ENCODE results near the gene MARCKSL1. TPM values are rescaled to one million over a fixed set of nuclear protein-coding genes. Genes with fewer than 3 reads are reported as not detected.
A peak's percentile ranks its signal among the peaks of the same experiment; 100 is the strongest.

Gene MARCKSL1
- total and polyA plus RNA-seq, 2 experiments from 2014 or later: 16.6 to 22.1 TPM

DNA sequence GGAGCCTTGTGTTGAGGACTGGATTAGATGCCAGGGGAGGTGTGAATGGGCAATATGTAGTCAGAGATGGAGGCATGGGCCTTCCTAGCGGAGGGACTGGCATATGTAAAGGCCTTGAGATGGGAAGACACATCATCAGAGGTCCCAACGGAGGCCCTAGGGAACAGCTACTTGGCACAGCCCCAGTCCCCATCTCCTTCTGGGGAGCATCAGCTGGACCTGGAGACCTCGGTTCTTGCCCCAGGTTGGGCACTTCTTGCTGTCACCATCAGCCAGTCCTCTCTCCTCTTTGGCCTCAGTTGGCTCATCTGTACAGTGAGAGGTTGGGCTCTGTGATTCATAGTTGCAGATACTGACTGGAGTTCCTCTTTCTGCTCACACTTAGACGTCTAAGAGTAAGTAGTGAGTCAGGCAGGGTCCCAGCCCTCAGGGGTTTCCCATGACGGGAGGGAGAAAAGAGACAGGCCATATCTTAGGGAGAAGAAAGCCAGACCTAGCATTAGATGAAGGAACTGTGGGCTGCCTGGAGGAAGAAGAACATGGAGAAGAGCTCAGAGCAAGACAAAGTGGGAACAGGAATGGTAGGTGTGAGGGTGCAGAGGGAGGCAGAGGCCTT, 3.4 kb upstream of the MARCKSL1 start:
- Histone ChIP-seq H3K9me2 (ENCODE audit: insufficient read depth) (no peaks in the 10 kb centered on the region), H3K4me2 (ENCODE audit: unreplicated experiment) (no peak overlapping the region), H3K9ac (no peak overlapping the region), H3K4me1 (ENCODE audit: insufficient read depth) (peaks cover 13% of the 10 kb centered on the region; the same call in 1 of the 2 replicates), H4K20me1 (ENCODE audit: insufficient read depth) (no peaks in the 10 kb centered on the region), H3K27me3 (replicated peaks; ENCODE audit: insufficient read depth) (no peaks in the 10 kb centered on the region), H3K27ac (no peak overlapping the region), H3K9me3 (ENCODE audit: low read depth) (no peaks in the 10 kb centered on the region), H2AFZ (no peak overlapping the region), H3K36me3 (ENCODE audit: low read depth) (no peaks in the 10 kb centered on the region), H3F3A (ENCODE audit: insufficient read depth) (peaks cover 9% of the 10 kb centered on the region; the same call in 1 of the 2 replicates), H3K79me2 (ENCODE audit: insufficient read depth) (no peaks in the 10 kb centered on the region), H3K4me3 (no peak overlapping the region)
- WGBS, 2 experiments (ENCODE audit: low coverage in 1 of 2, low lambda C conversion rate in 2 of 2, missing lambda C conversion rate in 2 of 2): 22 to 36% methylated on average over 3 to 5 of the region's 5 CpGs
- no peak for TF ChIP-seq EZH2 (IDR thresholded peaks at IDR 0.05; ENCODE audit: insufficient read depth, poor library complexity, severe bottlenecking)
- TF ChIP-seq EZH2phosphoT487 (IDR thresholded peaks at IDR 0.05; ENCODE audit: insufficient read depth, low read depth): no peak
- in situ Hi-C loops (cut with MboI): no loop called here
- peak; percentile 78 for DNase-seq

DNA sequence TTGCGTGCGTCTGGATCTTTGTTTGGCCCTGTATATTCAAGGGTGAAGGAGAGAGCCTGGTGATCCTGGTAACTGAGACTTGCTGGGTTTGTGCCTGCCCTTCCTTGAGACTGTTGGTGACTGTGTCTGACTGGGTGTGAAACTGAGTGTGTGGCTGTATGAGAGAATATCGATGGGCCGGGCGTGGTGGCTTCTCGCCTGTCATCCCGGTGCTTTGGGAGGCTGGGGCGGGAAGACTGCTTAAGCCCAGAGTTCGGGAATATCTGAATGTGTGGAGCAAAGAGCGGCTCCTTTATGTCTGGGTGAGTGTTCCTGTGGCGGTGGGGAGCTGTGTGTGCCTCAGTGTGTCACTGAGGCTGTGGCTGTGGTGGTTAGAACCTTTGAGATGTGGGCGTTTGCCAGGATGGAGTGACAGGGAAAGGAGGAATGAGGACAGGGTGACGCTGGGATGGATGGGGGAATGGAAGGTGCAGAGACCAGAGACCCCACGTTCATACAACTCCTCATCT, 2.7 kb upstream of the MARCKSL1 start:
- Histone ChIP-seq H3K9me2 (ENCODE audit: insufficient read depth) (no peaks in the 10 kb centered on the region), H4K20me1 (ENCODE audit: insufficient read depth) (no peaks in the 10 kb centered on the region), H2AFZ (no peak overlapping the region), H3K4me1 (ENCODE audit: insufficient read depth) (peaks cover 13% of the 10 kb centered on the region; the same call in 1 of the 2 replicates), H3K27ac (no peak overlapping the region), H3K9ac (no peak overlapping the region), H3K36me3 (ENCODE audit: low read depth) (no peaks in the 10 kb centered on the region), H3K9me3 (ENCODE audit: low read depth) (no peaks in the 10 kb centered on the region), H3K4me3 (no peak overlapping the region), H3K4me2 (ENCODE audit: unreplicated experiment) (no peak overlapping the region), H3F3A (ENCODE audit: insufficient read depth) (peaks cover 9% of the 10 kb centered on the region; the same call in 1 of the 2 replicates), H3K79me2 (ENCODE audit: insufficient read depth) (no peaks in the 10 kb centered on the region), H3K27me3 (replicated peaks; ENCODE audit: insufficient read depth) (no peaks in the 10 kb centered on the region)
- TF ChIP-seq EZH2phosphoT487 (IDR thresholded peaks at IDR 0.05; ENCODE audit: insufficient read depth, low read depth) (no peak), EZH2 (IDR thresholded peaks at IDR 0.05; ENCODE audit: insufficient read depth, poor library complexity, severe bottlenecking) (no peak)
- in situ Hi-C loops (cut with MboI): no loop called here
- WGBS, 2 experiments (ENCODE audit: low coverage in 1 of 2, low lambda C conversion rate in 2 of 2, missing lambda C conversion rate in 2 of 2): 76 to 80% methylated on average over 14 of the region's 14 CpGs
- DNase-seq: peak; percentile 43

DNA sequence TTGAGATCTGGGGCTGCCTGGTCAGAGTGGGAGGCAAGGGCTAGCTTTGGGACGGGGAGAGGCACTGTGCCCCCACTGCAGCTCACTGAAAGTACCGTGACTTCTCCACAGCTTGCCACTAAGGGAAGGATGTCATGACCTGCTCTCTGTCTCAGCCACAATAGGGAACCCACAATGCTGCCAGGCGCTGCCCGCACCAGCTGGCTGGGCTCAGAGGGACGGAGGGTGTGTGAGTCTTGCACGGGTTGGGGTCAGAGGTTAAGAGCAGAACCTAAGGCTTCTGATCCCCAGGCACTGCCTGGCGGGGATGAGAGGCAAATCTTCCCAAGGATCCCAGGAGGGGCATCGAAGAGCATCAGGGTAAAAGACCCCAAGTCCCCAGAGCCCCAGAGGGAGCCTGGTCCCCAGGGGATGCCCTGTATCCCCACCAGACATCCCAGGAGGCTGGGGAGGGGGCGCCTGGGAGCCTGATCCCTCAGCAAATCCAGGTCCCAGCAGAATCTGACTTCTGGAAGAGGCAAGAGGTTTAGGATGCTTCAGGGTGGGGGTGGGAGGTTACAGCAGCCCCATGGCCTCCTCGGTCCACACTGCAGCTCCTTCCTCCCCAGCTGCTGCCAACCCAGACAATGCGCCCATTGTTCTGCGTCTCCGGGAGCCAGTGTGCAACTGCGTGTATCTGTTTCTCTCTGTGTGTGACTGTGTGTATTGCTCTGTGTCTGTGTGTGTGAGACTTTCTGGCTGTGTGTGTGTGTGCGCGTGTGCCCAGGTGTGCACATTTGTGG, 2.0 kb upstream of the MARCKSL1 start:
- WGBS, 2 experiments (ENCODE audit: low coverage in 1 of 2, low lambda C conversion rate in 2 of 2, missing lambda C conversion rate in 2 of 2): 91% methylated on average over 16 of the region's 16 CpGs
- no peaks in the 10 kb centered on the region for H3K9me3 ChIP-seq (ENCODE audit: low read depth)
- no peaks in the 10 kb centered on the region for H3K36me3 ChIP-seq (ENCODE audit: low read depth)
- peaks cover 14% of the 10 kb centered on the region; the same call in 1 of the 2 replicates for H3F3A ChIP-seq (ENCODE audit: insufficient read depth)
- no peaks in the 10 kb centered on the region for H4K20me1 ChIP-seq (ENCODE audit: insufficient read depth)
- no peaks in the 10 kb centered on the region for H3K27me3 ChIP-seq (replicated peaks; ENCODE audit: insufficient read depth)
- H3K4me2 ChIP-seq (ENCODE audit: unreplicated experiment): no peak overlapping the region
- no peak overlapping the region for H3K27ac ChIP-seq
- TF ChIP-seq EZH2 (IDR thresholded peaks at IDR 0.05; ENCODE audit: insufficient read depth, poor library complexity, severe bottlenecking): no peak
- TF ChIP-seq EZH2phosphoT487 (IDR thresholded peaks at IDR 0.05; ENCODE audit: insufficient read depth, low read depth): no peak
- in situ Hi-C loops (cut with MboI): no loop called here
- peaks cover 13% of the 10 kb centered on the region; the same call in 1 of the 2 replicates for H3K4me1 ChIP-seq (ENCODE audit: insufficient read depth)
- H3K4me3 ChIP-seq: no peak overlapping the region
- no peaks in the 10 kb centered on the region for H3K9me2 ChIP-seq (ENCODE audit: insufficient read depth)
- H2AFZ ChIP-seq: no peak overlapping the region
- no peaks in the 10 kb centered on the region for H3K79me2 ChIP-seq (ENCODE audit: insufficient read depth)
- no peak overlapping the region for H3K9ac ChIP-seq
- no peak for DNase-seq

DNA sequence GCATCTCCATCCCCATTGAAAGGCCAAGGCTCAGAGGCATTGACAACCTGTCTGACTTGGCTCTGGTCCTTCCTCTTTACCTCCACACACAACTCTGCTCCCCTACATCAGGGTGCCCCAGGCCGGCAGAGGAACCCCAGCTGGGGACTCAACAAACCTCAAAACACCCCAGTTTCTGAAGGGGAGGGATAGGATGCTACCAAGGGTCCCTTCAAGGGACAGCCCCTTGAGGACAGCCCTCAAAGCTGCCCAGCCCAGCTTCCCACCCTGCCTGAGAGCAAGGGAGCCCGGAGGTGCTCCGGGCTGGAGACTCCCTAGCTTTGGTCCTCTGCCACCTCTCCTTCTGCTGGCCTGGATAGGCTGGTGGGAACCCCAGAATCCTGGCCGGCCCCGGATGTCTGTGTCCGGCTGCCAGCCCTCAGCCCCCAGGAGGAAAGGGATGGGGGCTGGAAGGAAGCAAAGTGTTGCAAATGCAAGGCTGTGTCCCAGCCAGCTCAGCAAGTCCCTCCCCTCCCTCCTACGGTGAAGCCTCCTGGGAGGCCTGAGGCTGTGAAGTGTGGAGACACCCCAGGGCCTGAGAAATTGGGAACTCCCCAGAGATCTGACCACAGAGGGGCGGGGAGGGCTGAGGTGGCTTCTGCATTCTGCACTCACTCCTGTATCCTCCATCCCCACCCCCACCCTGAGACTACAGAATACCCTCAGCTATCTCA, 1.1 kb upstream of the MARCKSL1 start:
- in situ Hi-C loops (cut with MboI): no loop called here
- Histone ChIP-seq H3K27me3 (replicated peaks; ENCODE audit: insufficient read depth) (no peaks in the 10 kb centered on the region), H3K9me2 (ENCODE audit: insufficient read depth) (no peaks in the 10 kb centered on the region), H3K4me1 (ENCODE audit: insufficient read depth) (peaks cover 13% of the 10 kb centered on the region; the same call in 1 of the 2 replicates), H3K4me3 (no peak overlapping the region), H3K79me2 (ENCODE audit: insufficient read depth) (no peaks in the 10 kb centered on the region), H3K9me3 (ENCODE audit: low read depth) (no peaks in the 10 kb centered on the region), H3K36me3 (ENCODE audit: low read depth) (no peaks in the 10 kb centered on the region), H4K20me1 (ENCODE audit: insufficient read depth) (no peaks in the 10 kb centered on the region), H3K9ac (no peak overlapping the region), H3K4me2 (ENCODE audit: unreplicated experiment) (no peak overlapping the region), H3K27ac (no peak overlapping the region), H2AFZ (no peak overlapping the region), H3F3A (ENCODE audit: insufficient read depth) (peaks cover 14% of the 10 kb centered on the region; the same call in 1 of the 2 replicates)
- peak; percentile 70 for DNase-seq
- no peak for TF ChIP-seq EZH2phosphoT487 (IDR thresholded peaks at IDR 0.05; ENCODE audit: insufficient read depth, low read depth)
- no peak for TF ChIP-seq EZH2 (IDR thresholded peaks at IDR 0.05; ENCODE audit: insufficient read depth, poor library complexity, severe bottlenecking)
- 60 to 61% methylated on average over 7 to 8 of the region's 8 CpGs for WGBS, 2 experiments (ENCODE audit: low coverage in 1 of 2, low lambda C conversion rate in 2 of 2, missing lambda C conversion rate in 2 of 2)

All from GM23248 (cell line).